Measurements from ENCODE around the gene LY6G6F. TPM values are rescaled to one million over a fixed set of nuclear protein-coding genes. Genes with fewer than 3 reads are reported as not detected.

The LY6G6F gene
- total and polyA plus RNA-seq, 2 experiments from 2014 or later, result not detected

GRCh38 chr6:31692886-31693285, 13.8 kb upstream of the LY6G6F start:
- ATAC-seq (no peak), DNase-seq (ENCODE audit: low spot score) (no peak)
- Mint-ChIP-seq H3K36me3 (ENCODE audit: low read depth) (peaks cover 25% of the 10 kb centered on the region), H3K4me3 (no peak overlapping the region), H3K4me1 (no peaks in the 10 kb centered on the region), H3K27me3 (ENCODE audit: insufficient read depth, low read depth, poor library complexity) (peaks cover 5% of the 10 kb centered on the region), H3K9me3 (no peaks in the 10 kb centered on the region), H3K27ac (no peak overlapping the region)
- no peaks in the 10 kb centered on the region for H4K20me1 ChIP-seq (replicated peaks; ENCODE audit: insufficient read depth)
- no peak overlapping the region for H2AFZ ChIP-seq
- H3K27me3 ChIP-seq (ENCODE audit: insufficient read depth), result no peaks in the 10 kb centered on the region
- no peak overlapping the region for H3K27ac ChIP-seq (ENCODE audit: low read depth)
- no peaks in the 10 kb centered on the region for H3K9me2 ChIP-seq (ENCODE audit: insufficient read depth)
- no peaks in the 10 kb centered on the region for H3K4me1 ChIP-seq (ENCODE audit: insufficient read depth)
- no peaks in the 10 kb centered on the region for H3F3A ChIP-seq (replicated peaks; ENCODE audit: low read depth)
- TF ChIP-seq EZH2phosphoT487 (IDR thresholded peaks at IDR 0.05; ENCODE audit: unreplicated experiment) (no peak), EZH2 (IDR thresholded peaks at IDR 0.05; ENCODE audit: low read depth, unreplicated experiment) (no peak), CREB1 (CRISPR knock-in tag; IDR thresholded peaks at IDR 0.05; ENCODE audit: low read depth) (no peak), ZNF114 (CRISPR knock-in tag; IDR thresholded peaks at IDR 0.05) (no peak), ETS1 (IDR thresholded peaks at IDR 0.05) (no peak), STAT1 (IDR thresholded peaks at IDR 0.05; ENCODE audit: unreplicated experiment) (no peak), POLR2AphosphoS5 (IDR thresholded peaks at IDR 0.05; ENCODE audit: low read depth) (no peak), NANOG (IDR thresholded peaks at IDR 0.05; ENCODE audit: borderline replicate concordance) (no peak)
- TF ChIP-seq, protein P1, sequence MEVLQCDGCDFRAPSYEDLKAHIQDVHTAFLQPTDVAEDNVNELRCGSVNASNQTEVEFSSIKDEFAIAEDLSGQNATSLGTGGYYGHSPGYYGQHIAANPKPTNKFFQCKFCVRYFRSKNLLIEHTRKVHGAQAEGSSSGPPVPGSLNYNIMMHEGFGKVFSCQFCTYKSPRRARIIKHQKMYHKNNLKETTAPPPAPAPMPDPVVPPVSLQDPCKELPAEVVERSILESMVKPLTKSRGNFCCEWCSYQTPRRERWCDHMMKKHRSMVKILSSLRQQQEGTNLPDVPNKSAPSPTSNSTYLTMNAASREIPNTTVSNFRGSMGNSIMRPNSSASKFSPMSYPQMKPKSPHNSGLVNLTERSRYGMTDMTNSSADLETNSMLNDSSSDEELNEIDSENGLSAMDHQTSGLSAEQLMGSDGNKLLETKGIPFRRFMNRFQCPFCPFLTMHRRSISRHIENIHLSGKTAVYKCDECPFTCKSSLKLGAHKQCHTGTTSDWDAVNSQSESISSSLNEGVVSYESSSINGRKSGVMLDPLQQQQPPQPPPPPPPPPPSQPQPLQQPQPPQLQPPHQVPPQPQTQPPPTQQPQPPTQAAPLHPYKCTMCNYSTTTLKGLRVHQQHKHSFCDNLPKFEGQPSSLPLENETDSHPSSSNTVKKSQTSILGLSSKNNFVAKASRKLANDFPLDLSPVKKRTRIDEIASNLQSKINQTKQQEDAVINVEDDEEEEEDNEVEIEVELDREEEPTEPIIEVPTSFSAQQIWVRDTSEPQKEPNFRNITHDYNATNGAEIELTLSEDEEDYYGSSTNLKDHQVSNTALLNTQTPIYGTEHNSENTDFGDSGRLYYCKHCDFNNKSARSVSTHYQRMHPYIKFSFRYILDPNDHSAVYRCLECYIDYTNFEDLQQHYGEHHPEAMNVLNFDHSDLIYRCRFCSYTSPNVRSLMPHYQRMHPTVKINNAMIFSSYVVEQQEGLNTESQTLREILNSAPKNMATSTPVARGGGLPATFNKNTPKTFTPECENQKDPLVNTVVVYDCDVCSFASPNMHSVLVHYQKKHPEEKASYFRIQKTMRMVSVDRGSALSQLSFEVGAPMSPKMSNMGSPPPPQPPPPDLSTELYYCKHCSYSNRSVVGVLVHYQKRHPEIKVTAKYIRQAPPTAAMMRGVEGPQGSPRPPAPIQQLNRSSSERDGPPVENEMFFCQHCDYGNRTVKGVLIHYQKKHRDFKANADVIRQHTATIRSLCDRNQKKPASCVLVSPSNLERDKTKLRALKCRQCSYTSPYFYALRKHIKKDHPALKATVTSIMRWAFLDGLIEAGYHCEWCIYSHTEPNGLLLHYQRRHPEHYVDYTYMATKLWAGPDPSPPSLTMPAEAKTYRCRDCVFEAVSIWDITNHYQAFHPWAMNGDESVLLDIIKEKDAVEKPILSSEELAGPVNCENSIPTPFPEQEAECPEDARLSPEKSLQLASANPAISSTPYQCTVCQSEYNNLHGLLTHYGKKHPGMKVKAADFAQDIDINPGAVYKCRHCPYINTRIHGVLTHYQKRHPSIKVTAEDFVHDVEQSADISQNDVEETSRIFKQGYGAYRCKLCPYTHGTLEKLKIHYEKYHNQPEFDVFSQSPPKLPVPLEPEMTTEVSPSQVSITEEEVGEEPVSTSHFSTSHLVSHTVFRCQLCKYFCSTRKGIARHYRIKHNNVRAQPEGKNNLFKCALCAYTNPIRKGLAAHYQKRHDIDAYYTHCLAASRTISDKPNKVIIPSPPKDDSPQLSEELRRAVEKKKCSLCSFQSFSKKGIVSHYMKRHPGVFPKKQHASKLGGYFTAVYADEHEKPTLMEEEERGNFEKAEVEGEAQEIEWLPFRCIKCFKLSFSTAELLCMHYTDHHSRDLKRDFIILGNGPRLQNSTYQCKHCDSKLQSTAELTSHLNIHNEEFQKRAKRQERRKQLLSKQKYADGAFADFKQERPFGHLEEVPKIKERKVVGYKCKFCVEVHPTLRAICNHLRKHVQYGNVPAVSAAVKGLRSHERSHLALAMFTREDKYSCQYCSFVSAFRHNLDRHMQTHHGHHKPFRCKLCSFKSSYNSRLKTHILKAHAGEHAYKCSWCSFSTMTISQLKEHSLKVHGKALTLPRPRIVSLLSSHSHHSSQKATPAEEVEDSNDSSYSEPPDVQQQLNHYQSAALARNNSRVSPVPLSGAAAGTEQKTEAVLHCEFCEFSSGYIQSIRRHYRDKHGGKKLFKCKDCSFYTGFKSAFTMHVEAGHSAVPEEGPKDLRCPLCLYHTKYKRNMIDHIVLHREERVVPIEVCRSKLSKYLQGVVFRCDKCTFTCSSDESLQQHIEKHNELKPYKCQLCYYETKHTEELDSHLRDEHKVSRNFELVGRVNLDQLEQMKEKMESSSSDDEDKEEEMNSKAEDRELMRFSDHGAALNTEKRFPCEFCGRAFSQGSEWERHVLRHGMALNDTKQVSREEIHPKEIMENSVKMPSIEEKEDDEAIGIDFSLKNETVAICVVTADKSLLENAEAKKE (CRISPR knock-in tag; IDR thresholded peaks at IDR 0.05), result no peak
- TF ChIP-seq, protein P2, sequence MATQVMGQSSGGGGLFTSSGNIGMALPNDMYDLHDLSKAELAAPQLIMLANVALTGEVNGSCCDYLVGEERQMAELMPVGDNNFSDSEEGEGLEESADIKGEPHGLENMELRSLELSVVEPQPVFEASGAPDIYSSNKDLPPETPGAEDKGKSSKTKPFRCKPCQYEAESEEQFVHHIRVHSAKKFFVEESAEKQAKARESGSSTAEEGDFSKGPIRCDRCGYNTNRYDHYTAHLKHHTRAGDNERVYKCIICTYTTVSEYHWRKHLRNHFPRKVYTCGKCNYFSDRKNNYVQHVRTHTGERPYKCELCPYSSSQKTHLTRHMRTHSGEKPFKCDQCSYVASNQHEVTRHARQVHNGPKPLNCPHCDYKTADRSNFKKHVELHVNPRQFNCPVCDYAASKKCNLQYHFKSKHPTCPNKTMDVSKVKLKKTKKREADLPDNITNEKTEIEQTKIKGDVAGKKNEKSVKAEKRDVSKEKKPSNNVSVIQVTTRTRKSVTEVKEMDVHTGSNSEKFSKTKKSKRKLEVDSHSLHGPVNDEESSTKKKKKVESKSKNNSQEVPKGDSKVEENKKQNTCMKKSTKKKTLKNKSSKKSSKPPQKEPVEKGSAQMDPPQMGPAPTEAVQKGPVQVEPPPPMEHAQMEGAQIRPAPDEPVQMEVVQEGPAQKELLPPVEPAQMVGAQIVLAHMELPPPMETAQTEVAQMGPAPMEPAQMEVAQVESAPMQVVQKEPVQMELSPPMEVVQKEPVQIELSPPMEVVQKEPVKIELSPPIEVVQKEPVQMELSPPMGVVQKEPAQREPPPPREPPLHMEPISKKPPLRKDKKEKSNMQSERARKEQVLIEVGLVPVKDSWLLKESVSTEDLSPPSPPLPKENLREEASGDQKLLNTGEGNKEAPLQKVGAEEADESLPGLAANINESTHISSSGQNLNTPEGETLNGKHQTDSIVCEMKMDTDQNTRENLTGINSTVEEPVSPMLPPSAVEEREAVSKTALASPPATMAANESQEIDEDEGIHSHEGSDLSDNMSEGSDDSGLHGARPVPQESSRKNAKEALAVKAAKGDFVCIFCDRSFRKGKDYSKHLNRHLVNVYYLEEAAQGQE (IDR thresholded peaks at IDR 0.05; ENCODE audit: unreplicated experiment), result no peak
- no peak overlapping the region for H3K4me2 ChIP-seq
- peaks cover 6% of the 10 kb centered on the region; the same call in 1 of the 2 replicates for H3K36me3 ChIP-seq (ENCODE audit: insufficient read depth)
- H3K4me3 ChIP-seq, result no peak overlapping the region
- no peaks in the 10 kb centered on the region for H3K79me2 ChIP-seq (replicated peaks; ENCODE audit: insufficient read depth)
